Measurements from ENCODE around the gene DICER1. TPM values are rescaled to one million over a fixed set of nuclear protein-coding genes. Genes with fewer than 3 reads are reported as not detected.

The DICER1 gene
- total RNA-seq, 4 donors from 2014 or later = 43.9 to 72.2 (median 58.4) TPM

DNA sequence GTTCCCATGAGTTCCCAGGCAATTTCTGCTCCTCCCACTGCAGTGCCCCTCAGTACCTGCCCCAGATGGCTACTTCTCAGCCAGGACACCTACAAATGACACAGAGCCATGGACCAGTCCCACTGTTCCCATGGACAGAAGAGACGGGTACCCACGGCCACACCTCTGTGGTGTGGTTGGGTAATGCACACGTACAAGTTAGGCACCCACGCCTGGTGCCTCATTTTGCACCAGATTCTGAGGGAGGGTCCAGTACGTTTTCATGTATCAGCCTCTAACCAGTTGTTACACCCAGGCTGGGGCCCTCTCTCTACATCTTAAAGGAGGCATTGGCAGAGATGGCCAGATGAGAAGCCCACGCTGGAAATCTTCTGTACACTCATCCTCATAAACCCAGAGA, 114.0 kb downstream of the DICER1 start:
- Histone ChIP-seq H3K4me3 (no peak overlapping the region), H3K4me1 (peaks cover 0 to 12% (median 10%) of the 10 kb centered on the region in 4 donors), H3K27me3 (no peaks in the 10 kb centered on the region), H3K9me3 (no peaks in the 10 kb centered on the region), H3K36me3 (no peaks in the 10 kb centered on the region), H3K27ac (replicated peaks in 1 of 4) (no peak overlapping the region)
- TF ChIP-seq EP300 (IDR thresholded peaks at IDR 0.05) = no peak
- TF ChIP-seq, protein P1, sequence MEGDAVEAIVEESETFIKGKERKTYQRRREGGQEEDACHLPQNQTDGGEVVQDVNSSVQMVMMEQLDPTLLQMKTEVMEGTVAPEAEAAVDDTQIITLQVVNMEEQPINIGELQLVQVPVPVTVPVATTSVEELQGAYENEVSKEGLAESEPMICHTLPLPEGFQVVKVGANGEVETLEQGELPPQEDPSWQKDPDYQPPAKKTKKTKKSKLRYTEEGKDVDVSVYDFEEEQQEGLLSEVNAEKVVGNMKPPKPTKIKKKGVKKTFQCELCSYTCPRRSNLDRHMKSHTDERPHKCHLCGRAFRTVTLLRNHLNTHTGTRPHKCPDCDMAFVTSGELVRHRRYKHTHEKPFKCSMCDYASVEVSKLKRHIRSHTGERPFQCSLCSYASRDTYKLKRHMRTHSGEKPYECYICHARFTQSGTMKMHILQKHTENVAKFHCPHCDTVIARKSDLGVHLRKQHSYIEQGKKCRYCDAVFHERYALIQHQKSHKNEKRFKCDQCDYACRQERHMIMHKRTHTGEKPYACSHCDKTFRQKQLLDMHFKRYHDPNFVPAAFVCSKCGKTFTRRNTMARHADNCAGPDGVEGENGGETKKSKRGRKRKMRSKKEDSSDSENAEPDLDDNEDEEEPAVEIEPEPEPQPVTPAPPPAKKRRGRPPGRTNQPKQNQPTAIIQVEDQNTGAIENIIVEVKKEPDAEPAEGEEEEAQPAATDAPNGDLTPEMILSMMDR (IDR thresholded peaks at IDR 0.05) = no peak
- intact Hi-C loops (cut with DNase I) = no loop called here
- peak; percentile 89 for DNase-seq (ENCODE audit: extremely low spot score)
- 88% methylated on average over 6 of the region's 6 CpGs for WGBS

DNA sequence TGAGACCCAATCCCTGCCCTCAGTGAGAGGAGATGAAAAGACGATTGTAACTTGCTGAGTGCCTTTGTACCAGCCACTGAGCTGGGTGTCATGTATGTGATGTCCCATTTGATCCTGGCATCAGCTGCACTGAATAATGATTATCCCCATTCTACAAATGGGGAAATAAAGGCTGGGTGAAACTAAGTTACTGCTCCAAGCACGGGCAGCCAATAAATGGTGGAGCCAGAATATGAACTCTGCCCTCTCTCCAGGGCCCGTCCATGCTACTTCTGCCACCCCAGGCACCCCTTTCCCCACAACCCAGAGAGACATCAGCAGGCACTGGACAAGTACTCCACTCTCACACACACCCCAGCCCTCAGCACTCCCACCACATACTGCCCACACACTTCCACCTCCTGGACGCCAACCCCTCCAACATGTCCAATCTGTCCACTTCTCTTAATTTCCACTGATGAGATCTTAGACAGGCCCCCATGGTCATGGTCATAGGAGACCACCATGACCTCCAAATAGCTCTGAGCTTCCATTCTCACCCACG, 115.8 kb downstream of the DICER1 start:
- Histone ChIP-seq H3K27me3 (no peaks in the 10 kb centered on the region), H3K4me1 (peaks cover 0 to 3% (median 1%) of the 10 kb centered on the region in 4 donors), H3K4me3 (no peak overlapping the region), H3K9me3 (no peaks in the 10 kb centered on the region), H3K36me3 (no peaks in the 10 kb centered on the region), H3K27ac (replicated peaks in 1 of 4) (no peak overlapping the region)
- WGBS = 97% methylated on average over 5 of the region's 5 CpGs
- intact Hi-C loops (cut with DNase I) = no loop called here
- peak; percentile 89 for DNase-seq (ENCODE audit: extremely low spot score)
- TF ChIP-seq POLR2AphosphoS5 (IDR thresholded peaks at IDR 0.05) (no peak), EP300 (IDR thresholded peaks at IDR 0.05) (no peak), POLR2A (IDR thresholded peaks at IDR 0.05; ENCODE audit: low read depth) (no peak)
- TF ChIP-seq, protein P1 (IDR thresholded peaks at IDR 0.05) = no peak

DNA sequence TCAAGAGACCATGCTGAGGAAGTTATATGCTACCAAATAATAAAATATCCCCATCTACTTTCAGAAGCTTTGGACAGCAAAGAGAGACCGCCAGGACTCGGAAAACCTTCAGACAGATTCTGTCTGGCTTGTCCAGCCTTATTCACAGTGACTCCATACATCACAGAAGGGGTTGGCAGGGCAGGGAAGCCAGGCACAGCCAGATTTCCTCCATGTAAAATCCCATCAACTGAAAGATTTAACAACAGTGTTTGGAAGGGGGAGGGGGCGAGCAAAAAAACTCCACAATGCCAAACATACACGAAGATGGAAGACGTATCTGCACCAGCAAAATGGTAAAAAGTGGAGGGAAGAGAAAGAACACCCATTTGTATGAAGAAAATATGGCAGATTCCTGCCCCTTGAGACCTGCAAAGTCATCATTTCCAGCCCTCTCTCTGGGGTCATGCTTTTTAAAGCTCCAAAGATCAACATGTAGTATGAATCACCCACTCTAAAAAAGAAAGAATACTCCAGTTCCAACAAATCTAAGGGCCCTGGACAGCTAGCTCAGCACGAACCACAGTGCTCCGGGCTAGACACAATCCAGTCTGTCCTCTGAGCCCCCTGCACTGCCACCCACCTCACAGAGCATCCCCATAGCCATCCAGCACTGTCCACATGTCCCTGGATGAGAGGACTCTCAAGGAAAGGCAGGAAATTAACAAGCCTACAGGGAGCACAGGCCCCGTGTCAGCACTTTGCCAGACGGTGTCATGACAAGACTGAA, 116.4 kb downstream of the DICER1 start:
- WGBS = 62% methylated on average over 9 of the region's 9 CpGs
- Histone ChIP-seq H3K27me3 (no peaks in the 10 kb centered on the region), H3K4me3 (no peak overlapping the region), H3K27ac (replicated peaks in 1 of 4) (no peak overlapping the region), H3K9me3 (no peaks in the 10 kb centered on the region), H3K36me3 (no peaks in the 10 kb centered on the region), H3K4me1 (peaks cover 0 to 2% (median 0%) of the 10 kb centered on the region in 4 donors)
- intact Hi-C loops (cut with DNase I) = no loop called here
- peak; percentile 85 for DNase-seq (ENCODE audit: extremely low spot score)
- TF ChIP-seq POLR2AphosphoS5 (IDR thresholded peaks at IDR 0.05) (no peak), POLR2A (IDR thresholded peaks at IDR 0.05; ENCODE audit: low read depth) (no peak), EP300 (IDR thresholded peaks at IDR 0.05) (no peak)
- TF ChIP-seq, protein P1 (IDR thresholded peaks at IDR 0.05) = no peak

DNA sequence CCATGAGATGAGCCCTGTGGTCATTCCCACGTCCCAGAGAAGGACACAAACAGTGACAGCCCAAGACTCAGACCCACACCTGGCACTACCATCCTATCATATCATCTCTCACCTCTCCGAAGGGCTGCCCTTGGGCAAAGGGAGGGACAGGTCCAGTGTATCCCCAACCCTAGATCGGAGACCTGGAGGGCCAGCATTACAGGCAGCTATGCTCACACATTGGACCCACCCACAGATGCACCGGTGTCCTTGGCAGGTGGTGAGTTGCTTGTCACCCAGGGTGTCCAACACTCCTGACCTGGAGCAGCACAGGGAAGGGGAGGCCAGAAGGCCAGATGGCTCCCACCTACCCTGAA, 117.4 kb downstream of the DICER1 start:
- DNase-seq (ENCODE audit: extremely low spot score) = peak; percentile 87
- Histone ChIP-seq H3K27me3 (no peaks in the 10 kb centered on the region), H3K36me3 (no peaks in the 10 kb centered on the region), H3K4me1 (peaks cover 0 to 2% (median 0%) of the 10 kb centered on the region in 4 donors), H3K9me3 (no peaks in the 10 kb centered on the region), H3K4me3 (no peak overlapping the region), H3K27ac (replicated peaks in 1 of 4) (no peak overlapping the region)
- TF ChIP-seq, protein P1 (IDR thresholded peaks at IDR 0.05) = no peak
- no peak for TF ChIP-seq POLR2AphosphoS5 (IDR thresholded peaks at IDR 0.05)
- TF ChIP-seq POLR2A (IDR thresholded peaks at IDR 0.05; ENCODE audit: low read depth) = no peak
- TF ChIP-seq EP300 (IDR thresholded peaks at IDR 0.05) = no peak
- intact Hi-C loops (cut with DNase I) = no loop called here
- WGBS = 88% methylated on average over 2 of the region's 4 CpGs

All from esophagus muscularis mucosa (tissue), 4 donors.